Body of pancreas (tissue), 4 donors: ENCODE results near the gene RANBP1. TPM values are rescaled to one million over a fixed set of nuclear protein-coding genes. Genes with fewer than 3 reads are reported as not detected.

Experiments used
- ATAC-seq: fragments of 150-250 bp; one replicate; pipeline ENCODE4 v1.9.1; 2016
- DNase-seq, 4 donors: peaks; one replicate each; pipeline ENCODE4 v3.0.0-alpha.2; 2019
- H3K27ac ChIP-seq, 4 donors: fragments of 200-600 bp; sonication (generic); 1 replicate in 3 of 4; 2 replicates in 1 of 4; pipeline versions ENCODE4 v1.5.1 to v1.6.1; 2016 to 2019; ENCODE audit warnings: mild to moderate bottlenecking in 1 of 4, mixed read lengths in 1 of 4, moderate library complexity in 1 of 4
- H3K27me3 ChIP-seq, 2 donors: fragments of 200-600 bp; sonication (generic); one replicate each; pipeline ENCODE4 v1.6.0; 2016; ENCODE audit warnings: mild to moderate bottlenecking in 1 of 2
- H3K36me3 ChIP-seq, 2 donors: fragments of 200-600 bp; sonication (generic); replicated peaks in 1 of 2; 2 replicates each; pipeline ENCODE4 v1.5.1; 2016; ENCODE audit warnings: low read depth in 2 of 2; ENCODE audit not compliant: insufficient read depth in 1 of 2
- H3K4me1 ChIP-seq: fragments of 200-600 bp; sonication (generic); one replicate; pipeline ENCODE4 v1.6.0; 2016
- H3K4me3 ChIP-seq, 2 donors: fragments of 200-600 bp; sonication (generic); 1 replicate in 1 of 2; 2 replicates in 1 of 2; pipeline ENCODE4 v1.5.1; 2016 to 2019
- H3K9me3 ChIP-seq, 3 donors: fragments of 200-600 bp; sonication (generic); 1 replicate in 2 of 3; 2 replicates in 1 of 3; pipeline ENCODE4 v1.5.1; 2016
- POLR2A ChIP-seq, 3 donors: fragments of 450-650 bp; IDR thresholded peaks; one replicate each; pipeline ENCODE4 v1.6.1; 2016; ENCODE audit warnings: antibody characterized with exemption in 3 of 3, mild to moderate bottlenecking in 2 of 3
- WGBS, 2 donors: methylation state at CpG; one replicate each; pipeline ENCODE4 v1.1.5; 2017; 5-methylcytosine and 5-hydroxymethylcytosine counted together
- intact Hi-C: fragments of 100-400 bp; cut with DNase I; formaldehyde crosslinking; loops from one replicate; pipeline ENCODE4 v1.15.1; 2023
- microRNA counts, 2 donors: library from miRNA; unstranded; fragments of <30 nt; microRNA quantifications; one replicate each; lab custom pipeline; 2017
- microRNA-seq, 2 donors: library from miRNA; unstranded; fragments of <30 nt; microRNA quantifications; one replicate each; pipeline ENCODE4, GENCODE V29; 2016; ENCODE audit warnings: borderline number of aligned reads in 2 of 2, borderline replicate concordance in 2 of 2
- small RNA-seq: library from RNA; depleted of rRNA; stranded (forward); fragments of <200 nt; gene quantifications from one replicate; pipeline ENCODE3, GENCODE V24; 2016
- total RNA-seq, 2 donors: library from RNA; depleted of rRNA; stranded (reverse); fragments of >200 nt; gene quantifications; one replicate each; pipeline ENCODE4 v1.1.0, GENCODE V29; 2016
- TF ChIP-seq, protein P1 (sequence below), 7 experiments: fragments of 450-650 bp in 4 of 7; fragments of 200-600 bp in 3 of 7; sonication (generic) in 3 of 7; IDR thresholded peaks; one replicate each; pipeline ENCODE4 v1.5.1; 2016 to 2019; ENCODE audit warnings: antibody characterized with exemption in 7 of 7

Gene RANBP1
- total RNA-seq, 2 donors from 2014 or later = 69.3 to 134 TPM

GRCh38 chr22:20176421-20177085, 60.6 kb downstream of the RANBP1 start:
- no peak for ATAC-seq
- TF ChIP-seq, protein P1, sequence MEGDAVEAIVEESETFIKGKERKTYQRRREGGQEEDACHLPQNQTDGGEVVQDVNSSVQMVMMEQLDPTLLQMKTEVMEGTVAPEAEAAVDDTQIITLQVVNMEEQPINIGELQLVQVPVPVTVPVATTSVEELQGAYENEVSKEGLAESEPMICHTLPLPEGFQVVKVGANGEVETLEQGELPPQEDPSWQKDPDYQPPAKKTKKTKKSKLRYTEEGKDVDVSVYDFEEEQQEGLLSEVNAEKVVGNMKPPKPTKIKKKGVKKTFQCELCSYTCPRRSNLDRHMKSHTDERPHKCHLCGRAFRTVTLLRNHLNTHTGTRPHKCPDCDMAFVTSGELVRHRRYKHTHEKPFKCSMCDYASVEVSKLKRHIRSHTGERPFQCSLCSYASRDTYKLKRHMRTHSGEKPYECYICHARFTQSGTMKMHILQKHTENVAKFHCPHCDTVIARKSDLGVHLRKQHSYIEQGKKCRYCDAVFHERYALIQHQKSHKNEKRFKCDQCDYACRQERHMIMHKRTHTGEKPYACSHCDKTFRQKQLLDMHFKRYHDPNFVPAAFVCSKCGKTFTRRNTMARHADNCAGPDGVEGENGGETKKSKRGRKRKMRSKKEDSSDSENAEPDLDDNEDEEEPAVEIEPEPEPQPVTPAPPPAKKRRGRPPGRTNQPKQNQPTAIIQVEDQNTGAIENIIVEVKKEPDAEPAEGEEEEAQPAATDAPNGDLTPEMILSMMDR (IDR thresholded peaks at IDR 0.05) = no peak
- TF ChIP-seq POLR2A (IDR thresholded peaks at IDR 0.05) = no peak
- no peaks in the 10 kb centered on the region for H3K36me3 ChIP-seq
- no peak overlapping the region for H3K27ac ChIP-seq
- no peaks in the 10 kb centered on the region for H3K4me1 ChIP-seq
- no peaks in the 10 kb centered on the region for H3K9me3 ChIP-seq
- intact Hi-C loops = no loop called here
- no peak overlapping the region for H3K4me3 ChIP-seq
- DNase-seq = no peak
- no peaks in the 10 kb centered on the region for H3K27me3 ChIP-seq
- WGBS, 2 donors = 78 to 79% methylated on average over 14 to 17 of the region's 17 CpGs

MicroRNAs within 50 kb of the gene (microRNA counts, 767-probe panel; counts per million panel counts)
- microRNA hsa-miR-1306-3p (lab: Ali Mortazavi, UCI) = 0 to 736 counts per million in 2 donors

Small RNA genes within 50 kb of the gene (microRNA-seq; reads per million reads assigned to microRNA genes)
- gene MIR6816 = 0 to 0.45 reads per million in 2 donors

Small RNA genes within 50 kb of the gene (small RNA-seq; reads per million reads assigned to genes)
- gene MIR6816 = not detected
- not detected for gene RF00017
- gene RF00599 = not detected

Other genes with a start within 250 kb of the RANBP1 start
- 10 to 100 TPM; 85.6 to 98.2 TPM for gene COMT, start 174.3 kb upstream of the RANBP1 start, total RNA-seq
- gene TXNRD2, start 174.3 kb upstream of the RANBP1 start, total RNA-seq = 10 to 100 TPM; 22.1 to 23.6 TPM
- gene ARVCF, start 99.3 kb upstream of the RANBP1 start, total RNA-seq = 100 to 1,000 TPM in 1 of 2 donors, 10 to 100 TPM in 1; 36.6 to 150 TPM
- 10 to 100 TPM; 10.5 to 19.7 TPM for gene TANGO2, start 95.0 kb upstream of the RANBP1 start, total RNA-seq
- gene DGCR8, start 35.9 kb upstream of the RANBP1 start, total RNA-seq = 10 to 100 TPM; 25.7 to 53.4 TPM
- 10 to 100 TPM; 76.8 to 98.6 TPM for gene TRMT2A, start 1.1 kb downstream of the RANBP1 start, total RNA-seq
- 10 to 100 TPM; 20.0 to 21.4 TPM for gene ZDHHC8, start 15.7 kb downstream of the RANBP1 start, total RNA-seq
- not detected for gene CCDC188, start 35.0 kb downstream of the RANBP1 start, total RNA-seq
- gene RTN4R, start 152.2 kb downstream of the RANBP1 start, total RNA-seq = 1 to 10 TPM in 1 of 2 donors, under 1 TPM in 1; 0.66 to 1.8 TPM
- gene DGCR6L, start 204.0 kb downstream of the RANBP1 start, total RNA-seq = 10 to 100 TPM; 24.4 to 52.4 TPM